K562 (cell line): ENCODE results near the gene GRB10.

Source experiments
- BRF1 ChIP-seq: IDR thresholded peaks from 3 replicates; pipeline ENCODE4 v1.6.1; 2011; ENCODE audit warnings: borderline replicate concordance, mild to moderate bottlenecking; ENCODE audit not compliant: insufficient read length; ENCODE audit errors: extremely low read depth
- CEBPG ChIP-seq, 3 experiments: fragments of 200-800 bp in 1 of 3; sonication (Bioruptor generic) in 1 of 3; sonication (generic) in 1 of 3; formaldehyde crosslinking in 1 of 3; IDR thresholded peaks in 2 of 3; conservative IDR thresholded peaks in 1 of 3; 2 replicates each; pipeline versions ENCODE4 v1.6.1 to v1.8.0; 2016 to 2022; ENCODE audit warnings: missing compliant biosample characterization in 2 of 3, missing genetic modification characterization in 2 of 3, mild to moderate bottlenecking in 1 of 3, missing genetic modification reagents in 1 of 3
- CTCF ChIP-seq, 3 experiments: IDR thresholded peaks in 2 of 3; conservative IDR thresholded peaks in 1 of 3; 2 replicates each; pipeline ENCODE4 v1.5.1; 2011 to 2012; ENCODE audit warnings: low read length in 3 of 3, mild to moderate bottlenecking in 3 of 3, control low read depth in 2 of 3, improper control_type of control experiment in 1 of 3, inconsistent platforms in 1 of 3, low read depth in 1 of 3, mixed read lengths in 1 of 3, moderate library complexity in 1 of 3; ENCODE audit not compliant: insufficient read depth in 2 of 3
- HDAC6 ChIP-seq: IDR thresholded peaks from 2 replicates; pipeline ENCODE4 v1.6.1; 2012; ENCODE audit warnings: low read depth, mild to moderate bottlenecking, control low read depth, inconsistent platforms, low read length, moderate library complexity
- HMGXB4 ChIP-seq: sonication (generic); formaldehyde crosslinking; IDR thresholded peaks from 2 replicates; pipeline ENCODE4 v1.8.1; 2023; ENCODE audit warnings: mild to moderate bottlenecking, missing genetic modification reagents
- NR3C1 ChIP-seq: sonication (generic); formaldehyde crosslinking; IDR thresholded peaks from 2 replicates; pipeline ENCODE4 v1.8.1; 2022; ENCODE audit warnings: missing genetic modification reagents
- POLR2AphosphoS2 ChIP-seq: IDR thresholded peaks from 2 replicates; pipeline ENCODE4 v1.6.1; 2012; ENCODE audit warnings: low read length, improper control_type of control experiment
- TCF7 ChIP-seq: sonication (generic); IDR thresholded peaks from 2 replicates; pipeline ENCODE4 v1.6.1; 2016; ENCODE audit warnings: antibody characterized with exemption, borderline replicate concordance
- TFAP4 ChIP-seq: sonication (generic); formaldehyde crosslinking; IDR thresholded peaks from 2 replicates; pipeline ENCODE4 v1.8.0; 2022; ENCODE audit warnings: missing genetic modification reagents, mild to moderate bottlenecking, moderate library complexity, borderline replicate concordance
- USF2 ChIP-seq: sonication (generic); formaldehyde crosslinking; IDR thresholded peaks from 2 replicates; pipeline ENCODE4 v1.5.0; 2020; ENCODE audit warnings: missing genetic modification reagents
- ZNF316 ChIP-seq: fragments of 450-650 bp; IDR thresholded peaks from 2 replicates; pipeline ENCODE4 v1.6.1; 2016
- ZNF407 ChIP-seq: fragments of 450-650 bp; IDR thresholded peaks from 2 replicates; pipeline ENCODE4 v1.6.1; 2016; ENCODE audit warnings: low read depth
- ZNF695 ChIP-seq: fragments of 450-650 bp; formaldehyde crosslinking; IDR thresholded peaks from 2 replicates; pipeline ENCODE4 v1.4.0; 2020; ENCODE audit warnings: mild to moderate bottlenecking, moderate library complexity
- ZSCAN32 ChIP-seq: fragments of 450-650 bp; formaldehyde crosslinking; IDR thresholded peaks from 2 replicates; pipeline ENCODE4 v1.4.0; 2020; ENCODE audit warnings: mild to moderate bottlenecking, moderate library complexity

GRCh38 chr7:50723173-50723572 lies 59.5 kb downstream of the GRB10 start:
- TF ChIP-seq TCF7: no peak
- no peak for TF ChIP-seq TFAP4 (CRISPR knock-in tag)
- TF ChIP-seq ZNF407: no peak
- no peak for TF ChIP-seq HMGXB4 (CRISPR knock-in tag)
- no peak for TF ChIP-seq ZSCAN32
- TF ChIP-seq NR3C1: no peak
- TF ChIP-seq CTCF (IDR thresholded peaks at IDR 0.05 in 2 of 3, conservative IDR thresholded peaks at IDR 0.05 in 1 of 3; ENCODE audit: insufficient read depth in 2 of 3, low read depth in 1 of 3, low read length in 3 of 3): no peak
- TF ChIP-seq ZNF695: no peak
- TF ChIP-seq BRF1: no peak
- TF ChIP-seq HDAC6: no peak
- no peak for TF ChIP-seq POLR2AphosphoS2
- no peak for TF ChIP-seq CEBPG (CRISPR knock-in tag; IDR thresholded peaks at IDR 0.05)
- TF ChIP-seq CEBPG (tag; conservative IDR thresholded peaks at IDR 0.05 in 1 of 2, IDR thresholded peaks at IDR 0.05 in 1 of 2): no peak
- no peak for TF ChIP-seq ZNF316
- no peak for TF ChIP-seq USF2 (CRISPR knock-in tag)
